IPS-15b (cell line): ENCODE measurements around the gene RNASEH1.
A peak's percentile ranks its signal among the peaks of the same experiment; 100 is the strongest.

Source experiments
- H3K27me3 ChIP-seq: one replicate; pipeline ENCODE4 v1.6.1; 2013; ENCODE audit warnings: low read length; ENCODE audit not compliant: control insufficient read depth, insufficient read depth
- H3K36me3 ChIP-seq: one replicate; pipeline ENCODE4 v1.6.1; 2013; ENCODE audit warnings: low read length; ENCODE audit not compliant: control insufficient read depth, insufficient read depth
- H3K4me1 ChIP-seq: one replicate; pipeline ENCODE4 v1.6.1; 2013; ENCODE audit warnings: mild to moderate bottlenecking, low read length; ENCODE audit not compliant: control insufficient read depth, insufficient read depth
- H3K4me3 ChIP-seq: one replicate; pipeline ENCODE4 v1.5.1; 2013; ENCODE audit warnings: low read depth, low read length
- H3K9ac ChIP-seq: one replicate; pipeline ENCODE4 v1.6.1; 2013; ENCODE audit warnings: low read depth, mild to moderate bottlenecking, low read length
- H3K9me3 ChIP-seq: one replicate; pipeline ENCODE4 v1.6.1; 2013; ENCODE audit warnings: mild to moderate bottlenecking, low read length; ENCODE audit not compliant: control insufficient read depth, insufficient read depth

The RNASEH1 gene

DNA sequence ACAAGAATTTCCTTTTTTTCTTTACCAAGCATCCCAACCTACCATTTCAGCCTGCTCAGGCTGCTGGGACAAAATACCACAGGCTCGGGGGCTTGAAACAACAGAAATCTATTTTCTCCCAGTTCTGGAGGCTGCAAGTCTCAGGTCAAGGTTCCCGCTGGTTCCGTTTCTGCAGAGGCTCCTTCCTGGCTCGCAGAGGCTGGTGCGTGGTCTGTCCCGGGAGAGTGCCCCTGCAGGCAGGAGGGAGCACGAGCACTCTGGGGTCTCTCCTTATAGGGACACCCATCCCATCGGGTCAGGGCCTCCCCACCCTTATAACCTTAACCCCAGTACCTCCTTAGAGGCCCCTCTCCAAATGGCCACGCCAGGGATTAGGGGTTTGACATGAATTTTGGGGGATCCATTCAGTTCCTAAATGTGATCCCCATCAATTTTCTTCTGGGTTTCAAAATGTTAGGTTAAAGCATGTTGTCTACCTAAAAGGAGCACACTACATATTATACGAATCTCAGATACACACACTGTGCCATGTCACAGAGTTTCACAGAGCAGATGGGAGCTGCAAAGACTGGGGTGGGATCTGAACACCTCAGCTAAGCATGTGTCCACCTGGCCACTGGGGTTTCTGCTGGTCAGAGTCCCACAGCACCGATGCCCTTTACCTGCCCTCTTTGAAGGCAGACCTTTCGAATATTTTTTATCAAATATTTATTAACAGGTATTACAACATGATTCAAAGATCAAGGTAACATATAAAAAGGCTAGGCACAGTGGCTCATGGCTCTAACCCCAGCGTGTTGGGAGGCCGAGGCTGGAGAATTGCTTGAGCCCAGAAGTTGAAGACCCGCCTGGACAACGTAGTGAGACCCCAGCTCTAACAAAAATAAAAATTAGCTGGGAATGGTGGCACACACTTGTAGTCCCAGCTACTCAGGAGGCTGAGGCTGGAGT, 21.2 kb downstream of the RNASEH1 start:
- Histone ChIP-seq H3K4me3 (peak overlapping the region; percentile 16), H3K9me3 (no peaks in the 10 kb centered on the region), H3K4me1 (no peaks in the 10 kb centered on the region), H3K36me3 (peaks cover 5% of the 10 kb centered on the region), H3K9ac (no peak overlapping the region), H3K27me3 (no peaks in the 10 kb centered on the region)

DNA sequence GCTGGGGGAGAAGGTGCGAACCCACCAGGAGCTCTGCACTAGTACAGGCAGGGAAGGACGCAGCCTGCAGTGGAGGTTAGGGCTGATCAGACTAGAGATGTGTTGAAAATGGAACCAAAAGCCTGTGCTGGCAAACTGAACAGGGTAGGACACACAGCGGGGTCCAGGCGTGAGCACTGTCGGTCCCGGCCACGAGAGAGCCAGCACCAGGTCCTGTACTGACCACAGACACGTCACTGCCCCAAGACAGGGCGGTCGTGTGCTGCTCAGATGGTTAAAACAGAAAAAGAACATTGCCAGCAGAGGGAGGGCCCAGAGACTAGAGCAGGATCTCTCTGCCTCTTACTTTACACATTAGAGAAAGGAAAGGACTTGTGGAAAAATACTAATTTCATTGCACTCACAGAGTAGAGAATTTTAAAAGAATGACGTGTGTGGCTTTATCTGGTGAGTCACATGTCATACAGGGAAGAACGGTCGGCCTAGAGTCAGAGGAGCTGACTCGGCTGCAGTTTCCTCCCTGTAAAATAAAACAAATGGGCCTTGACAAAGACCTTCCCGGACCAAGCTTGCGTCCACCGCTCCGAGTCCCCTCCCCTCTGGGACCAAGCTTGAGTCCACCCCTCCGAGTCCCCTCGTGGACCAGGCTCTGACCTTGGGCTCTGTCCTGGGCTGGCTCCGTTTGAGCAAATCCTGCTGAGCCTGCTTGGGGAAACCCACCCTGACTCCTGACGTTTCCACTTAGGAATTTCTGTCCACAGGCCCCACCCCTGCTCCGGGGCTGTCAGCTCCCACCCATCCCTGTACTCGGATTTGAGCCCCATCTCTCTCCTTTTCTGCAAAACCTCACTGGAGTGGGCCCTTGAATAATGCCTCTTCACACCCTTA, 22.1 kb downstream of the RNASEH1 start:
- no peaks in the 10 kb centered on the region for H3K36me3 ChIP-seq
- peak overlapping the region; percentile 55 for H3K9ac ChIP-seq
- no peaks in the 10 kb centered on the region for H3K4me1 ChIP-seq
- H3K9me3 ChIP-seq = no peaks in the 10 kb centered on the region
- H3K27me3 ChIP-seq = no peaks in the 10 kb centered on the region
- peak overlapping the region; percentile 16 for H3K4me3 ChIP-seq

DNA sequence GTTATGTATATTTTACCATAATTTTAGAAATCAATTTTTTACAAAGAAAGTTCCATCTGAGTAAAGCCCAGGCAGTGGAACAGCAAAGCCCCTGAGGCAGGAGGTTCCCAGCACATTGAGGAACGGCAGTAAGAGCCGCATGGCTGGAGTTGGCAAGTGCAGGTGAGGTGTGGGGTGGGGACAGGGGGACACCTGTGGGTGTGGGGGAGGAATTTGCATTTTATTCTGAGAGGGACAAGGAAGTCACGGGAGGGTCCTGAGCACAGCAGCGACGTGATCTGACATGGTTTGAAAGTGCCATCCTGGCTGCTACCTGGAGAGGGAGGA, 22.7 kb downstream of the RNASEH1 start:
- no peak overlapping the region for H3K9ac ChIP-seq
- no peak overlapping the region for H3K4me3 ChIP-seq
- H3K9me3 ChIP-seq = no peaks in the 10 kb centered on the region

DNA sequence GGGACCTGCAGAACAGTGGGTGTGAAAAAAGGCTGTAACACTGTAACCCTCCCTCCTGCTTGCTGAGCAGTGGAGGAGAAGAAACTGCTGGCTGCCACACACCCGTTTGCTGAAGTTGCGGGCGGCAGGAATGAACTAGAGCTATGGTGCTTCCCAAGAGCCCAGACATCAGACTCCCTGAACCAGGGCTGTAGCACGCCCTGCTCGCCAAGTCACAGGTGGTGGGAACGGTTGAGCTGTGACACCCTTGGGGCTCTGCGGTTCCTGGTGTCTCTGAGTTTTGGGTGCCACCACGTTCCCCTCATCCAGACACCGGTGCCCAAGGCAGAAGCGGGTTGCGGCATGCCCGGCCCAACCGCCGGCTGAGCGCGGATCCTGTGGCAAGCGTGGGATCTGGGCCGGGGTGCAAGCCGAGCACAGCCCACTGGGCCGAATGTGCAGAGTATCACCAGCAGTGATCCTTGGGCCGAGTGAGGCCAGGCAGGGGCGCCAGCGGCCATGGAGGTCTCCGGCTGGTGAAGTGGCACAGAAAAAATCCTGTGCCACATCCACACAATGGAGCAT, 23.8 kb downstream of the RNASEH1 start:
- no peaks in the 10 kb centered on the region for H3K4me1 ChIP-seq
- H3K9me3 ChIP-seq = no peaks in the 10 kb centered on the region
- no peaks in the 10 kb centered on the region for H3K27me3 ChIP-seq
- no peaks in the 10 kb centered on the region for H3K36me3 ChIP-seq
- H3K9ac ChIP-seq = no peak overlapping the region
- H3K4me3 ChIP-seq = no peak overlapping the region

More for the DNA sequence above, 22.7 kb downstream of the RNASEH1 start:
- Histone ChIP-seq H3K36me3 (no peaks in the 10 kb centered on the region), H3K27me3 (no peaks in the 10 kb centered on the region), H3K4me1 (no peaks in the 10 kb centered on the region)

DNA sequence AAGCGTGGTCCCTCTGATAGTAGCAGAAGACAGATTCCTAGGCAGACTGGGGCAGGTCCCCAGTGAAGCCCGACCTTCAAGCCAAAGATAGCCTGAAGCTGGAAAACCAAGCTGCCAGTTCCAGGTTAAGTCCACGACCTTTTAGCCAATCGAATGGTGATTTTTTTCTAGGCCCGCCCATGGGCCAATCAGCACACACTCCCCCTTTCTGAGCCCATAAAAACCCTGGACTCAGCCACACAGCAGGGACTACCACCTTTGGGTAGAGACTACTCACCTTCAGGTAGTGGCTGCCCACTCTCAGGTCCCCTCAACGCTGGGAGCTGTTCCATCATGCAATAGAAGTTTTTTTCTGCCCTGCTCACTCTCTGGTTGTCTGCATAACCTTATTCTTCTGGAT, 24.3 kb downstream of the RNASEH1 start:
- H3K9me3 ChIP-seq = no peaks in the 10 kb centered on the region
- no peaks in the 10 kb centered on the region for H3K4me1 ChIP-seq
- H3K27me3 ChIP-seq = no peaks in the 10 kb centered on the region
- no peak overlapping the region for H3K9ac ChIP-seq
- H3K36me3 ChIP-seq = no peaks in the 10 kb centered on the region
- H3K4me3 ChIP-seq = no peak overlapping the region

DNA sequence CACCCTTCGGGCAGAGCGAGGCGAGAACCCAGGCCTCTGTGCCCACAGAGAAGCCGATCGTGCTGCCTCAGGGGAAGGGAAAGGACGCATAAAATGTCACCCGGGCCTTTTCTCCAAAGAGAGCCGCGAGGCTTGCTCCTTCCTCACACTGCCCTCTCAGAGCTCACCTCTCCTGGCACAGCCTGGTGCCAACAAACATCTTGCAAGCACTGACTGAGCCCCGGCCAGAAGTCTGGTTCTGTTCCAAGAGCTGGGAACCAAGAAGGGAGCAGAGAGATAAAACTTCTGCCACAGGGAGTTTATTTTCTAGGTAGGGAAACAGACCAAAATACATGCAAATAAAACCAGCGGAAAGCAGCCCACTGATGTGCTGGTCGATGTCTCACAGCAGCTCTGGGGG, 25.2 kb downstream of the RNASEH1 start:
- Histone ChIP-seq H3K9ac (no peak overlapping the region), H3K4me3 (no peak overlapping the region), H3K4me1 (no peaks in the 10 kb centered on the region), H3K36me3 (no peaks in the 10 kb centered on the region), H3K9me3 (no peaks in the 10 kb centered on the region), H3K27me3 (no peaks in the 10 kb centered on the region)

DNA sequence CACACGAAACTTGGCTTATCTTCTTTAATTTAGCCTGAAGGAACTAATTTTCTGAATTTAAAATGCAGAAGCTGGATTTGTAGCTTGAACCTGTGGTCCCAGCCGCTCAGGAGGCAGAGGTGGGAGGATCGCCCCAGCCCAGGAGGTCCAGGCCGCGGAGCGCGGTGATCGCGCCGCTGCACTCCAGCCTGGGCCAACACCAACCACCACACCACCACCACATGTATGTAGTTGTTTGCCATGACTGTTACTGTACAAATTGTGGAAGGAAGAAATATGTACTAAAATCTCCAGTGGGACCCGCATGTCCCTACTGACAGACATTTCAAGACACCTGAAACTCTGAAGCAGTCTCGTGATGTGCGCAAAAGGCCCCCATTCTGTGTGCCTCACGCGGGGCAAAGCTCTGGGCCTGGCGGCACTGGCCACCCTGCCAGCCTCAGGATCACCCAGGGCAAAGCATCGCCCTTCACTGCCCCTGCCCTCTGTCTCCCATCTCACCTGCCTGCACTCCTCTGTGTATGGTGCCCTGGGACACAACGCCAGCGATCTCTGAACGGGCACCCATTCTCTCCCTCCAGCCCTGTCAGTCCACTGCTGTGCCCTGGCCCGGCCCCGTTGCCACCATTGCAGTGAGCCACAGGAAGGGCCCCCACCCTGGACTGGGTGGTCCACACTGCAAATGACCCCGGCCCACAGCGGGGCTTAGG, 28.7 kb downstream of the RNASEH1 start:
- Histone ChIP-seq H3K9ac (no peak overlapping the region), H3K4me3 (no peak overlapping the region), H3K27me3 (no peaks in the 10 kb centered on the region), H3K36me3 (no peaks in the 10 kb centered on the region), H3K9me3 (no peaks in the 10 kb centered on the region), H3K4me1 (no peaks in the 10 kb centered on the region)

DNA sequence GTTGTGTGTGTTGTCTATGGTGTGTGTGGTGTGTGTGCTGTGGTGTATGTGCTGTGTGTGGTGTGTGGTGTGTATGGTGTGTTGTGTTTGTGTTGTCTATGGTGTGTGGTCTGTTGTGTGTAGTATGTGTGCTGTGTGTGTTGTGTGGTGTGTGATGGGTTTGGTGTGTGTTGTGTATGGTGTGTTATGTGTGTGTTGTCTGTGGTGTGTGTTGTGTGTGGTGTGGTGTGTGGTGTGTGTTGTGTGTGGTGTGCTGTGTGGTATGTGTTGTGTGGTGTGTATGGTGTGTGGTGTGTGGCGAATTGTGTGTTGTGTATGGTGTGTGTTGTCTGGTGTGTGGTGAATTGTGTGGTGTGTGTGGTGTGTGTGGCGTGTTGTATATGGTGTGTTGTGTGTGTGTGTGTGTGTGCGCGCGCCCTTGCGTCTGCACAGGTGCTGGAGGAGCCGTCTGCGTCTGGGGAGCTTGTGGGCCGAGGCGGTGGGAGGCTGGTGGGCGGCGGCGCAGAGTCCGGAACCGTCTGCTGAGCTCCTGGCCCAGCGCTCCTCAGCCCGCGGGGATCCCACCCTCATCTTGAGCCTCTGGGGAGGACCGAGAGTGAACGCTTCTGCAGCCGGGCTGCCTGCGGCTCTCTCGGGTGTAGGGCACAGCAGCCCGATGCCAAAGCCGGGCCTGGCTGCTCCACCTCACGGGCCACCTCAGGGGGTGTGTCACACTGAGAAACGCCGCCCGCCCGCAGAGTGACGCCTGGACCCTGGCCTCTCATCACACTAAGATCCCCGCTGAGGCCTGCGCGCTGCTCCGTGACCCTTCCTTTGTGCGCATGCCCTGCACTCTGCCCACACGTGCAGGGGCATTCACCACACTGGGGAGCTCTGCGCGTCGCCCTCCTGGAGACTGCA, 30.0 kb downstream of the RNASEH1 start:
- H3K27me3 ChIP-seq = no peaks in the 10 kb centered on the region
- H3K36me3 ChIP-seq = no peaks in the 10 kb centered on the region
- no peak overlapping the region for H3K4me3 ChIP-seq
- H3K4me1 ChIP-seq = no peaks in the 10 kb centered on the region
- H3K9ac ChIP-seq = no peak overlapping the region
- H3K9me3 ChIP-seq = no peaks in the 10 kb centered on the region

DNA sequence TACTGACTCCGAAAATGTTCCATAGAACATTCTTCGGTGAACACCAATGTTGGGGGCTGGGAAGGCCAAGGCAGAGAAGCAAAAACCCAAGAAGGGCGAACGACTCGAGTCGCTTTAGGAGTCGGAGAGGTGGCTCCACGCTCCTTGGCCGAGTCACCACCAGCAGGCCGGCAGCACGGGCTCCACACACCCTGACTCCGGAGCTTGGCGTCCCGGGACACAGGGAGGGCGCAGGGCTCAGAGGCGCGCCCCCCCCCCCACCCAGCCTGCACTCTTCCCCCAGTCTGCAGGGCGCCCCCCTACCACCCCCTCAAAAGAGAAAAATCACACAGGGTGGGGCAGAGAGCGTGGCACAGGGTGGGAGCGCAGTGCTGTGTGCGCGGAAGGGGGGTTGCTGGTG, 31.3 kb downstream of the RNASEH1 start:
- Histone ChIP-seq H3K9ac (no peak overlapping the region), H3K4me1 (no peaks in the 10 kb centered on the region), H3K9me3 (no peaks in the 10 kb centered on the region), H3K4me3 (no peak overlapping the region), H3K36me3 (no peaks in the 10 kb centered on the region), H3K27me3 (no peaks in the 10 kb centered on the region)

DNA sequence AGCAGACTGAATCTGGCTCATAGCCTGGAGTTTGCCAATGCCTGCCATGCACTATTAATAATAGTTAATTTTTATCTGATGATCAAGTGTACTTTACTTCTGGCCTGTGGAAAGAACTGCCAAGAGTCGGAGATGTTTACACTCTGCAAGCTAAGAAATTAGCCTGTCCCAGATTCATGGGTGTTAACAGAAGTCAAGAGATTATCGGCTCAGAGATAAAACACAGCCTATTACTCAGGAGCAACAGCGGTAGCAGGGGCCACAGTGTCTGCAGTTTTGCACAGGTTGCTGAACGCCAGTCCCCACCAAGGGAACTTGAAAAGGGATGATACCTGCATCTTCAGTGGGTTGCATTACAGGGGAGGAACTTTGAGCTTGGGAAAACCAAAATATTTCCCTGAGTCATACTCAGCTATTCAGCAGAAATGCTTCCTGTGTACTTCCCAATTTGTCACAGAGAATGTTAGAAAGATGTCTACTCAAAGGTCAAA, 34.5 kb downstream of the RNASEH1 start:
- Histone ChIP-seq H3K4me1 (no peaks in the 10 kb centered on the region), H3K9me3 (no peaks in the 10 kb centered on the region), H3K36me3 (no peaks in the 10 kb centered on the region), H3K27me3 (no peaks in the 10 kb centered on the region), H3K4me3 (no peak overlapping the region), H3K9ac (no peak overlapping the region)
